Measurements from ENCODE around the gene MAPKAP1. TPM values are rescaled to one million over a fixed set of nuclear protein-coding genes. Genes with fewer than 3 reads are reported as not detected.
A peak's percentile ranks its signal among the peaks of the same experiment; 100 is the strongest.

Gene MAPKAP1
- total and polyA plus RNA-seq, 2 of the 13 experiments (the other 11 are each of a cell fraction or from before 2014, with no cell fraction given), result 45.0 to 64.3 TPM

- TF ChIP-seq ZBTB7B (CRISPR knock-in tag; IDR thresholded peaks at IDR 0.05) (no peak), ZNF619 (CRISPR knock-in tag; IDR thresholded peaks at IDR 0.05) (no peak), KLF15 (CRISPR knock-in tag; IDR thresholded peaks at IDR 0.05; ENCODE audit: borderline replicate concordance) (no peak), RBFOX2 (IDR thresholded peaks at IDR 0.05; ENCODE audit: low read depth, low read length) (no peak)
- TF ChIP-seq, protein P1, sequence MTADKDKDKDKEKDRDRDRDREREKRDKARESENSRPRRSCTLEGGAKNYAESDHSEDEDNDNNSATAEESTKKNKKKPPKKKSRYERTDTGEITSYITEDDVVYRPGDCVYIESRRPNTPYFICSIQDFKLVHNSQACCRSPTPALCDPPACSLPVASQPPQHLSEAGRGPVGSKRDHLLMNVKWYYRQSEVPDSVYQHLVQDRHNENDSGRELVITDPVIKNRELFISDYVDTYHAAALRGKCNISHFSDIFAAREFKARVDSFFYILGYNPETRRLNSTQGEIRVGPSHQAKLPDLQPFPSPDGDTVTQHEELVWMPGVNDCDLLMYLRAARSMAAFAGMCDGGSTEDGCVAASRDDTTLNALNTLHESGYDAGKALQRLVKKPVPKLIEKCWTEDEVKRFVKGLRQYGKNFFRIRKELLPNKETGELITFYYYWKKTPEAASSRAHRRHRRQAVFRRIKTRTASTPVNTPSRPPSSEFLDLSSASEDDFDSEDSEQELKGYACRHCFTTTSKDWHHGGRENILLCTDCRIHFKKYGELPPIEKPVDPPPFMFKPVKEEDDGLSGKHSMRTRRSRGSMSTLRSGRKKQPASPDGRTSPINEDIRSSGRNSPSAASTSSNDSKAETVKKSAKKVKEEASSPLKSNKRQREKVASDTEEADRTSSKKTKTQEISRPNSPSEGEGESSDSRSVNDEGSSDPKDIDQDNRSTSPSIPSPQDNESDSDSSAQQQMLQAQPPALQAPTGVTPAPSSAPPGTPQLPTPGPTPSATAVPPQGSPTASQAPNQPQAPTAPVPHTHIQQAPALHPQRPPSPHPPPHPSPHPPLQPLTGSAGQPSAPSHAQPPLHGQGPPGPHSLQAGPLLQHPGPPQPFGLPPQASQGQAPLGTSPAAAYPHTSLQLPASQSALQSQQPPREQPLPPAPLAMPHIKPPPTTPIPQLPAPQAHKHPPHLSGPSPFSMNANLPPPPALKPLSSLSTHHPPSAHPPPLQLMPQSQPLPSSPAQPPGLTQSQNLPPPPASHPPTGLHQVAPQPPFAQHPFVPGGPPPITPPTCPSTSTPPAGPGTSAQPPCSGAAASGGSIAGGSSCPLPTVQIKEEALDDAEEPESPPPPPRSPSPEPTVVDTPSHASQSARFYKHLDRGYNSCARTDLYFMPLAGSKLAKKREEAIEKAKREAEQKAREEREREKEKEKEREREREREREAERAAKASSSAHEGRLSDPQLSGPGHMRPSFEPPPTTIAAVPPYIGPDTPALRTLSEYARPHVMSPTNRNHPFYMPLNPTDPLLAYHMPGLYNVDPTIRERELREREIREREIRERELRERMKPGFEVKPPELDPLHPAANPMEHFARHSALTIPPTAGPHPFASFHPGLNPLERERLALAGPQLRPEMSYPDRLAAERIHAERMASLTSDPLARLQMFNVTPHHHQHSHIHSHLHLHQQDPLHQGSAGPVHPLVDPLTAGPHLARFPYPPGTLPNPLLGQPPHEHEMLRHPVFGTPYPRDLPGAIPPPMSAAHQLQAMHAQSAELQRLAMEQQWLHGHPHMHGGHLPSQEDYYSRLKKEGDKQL (CRISPR knock-in tag; IDR thresholded peaks at IDR 0.05; ENCODE audit: low read depth), result no peak
These were observed 120.9 kb downstream of the MAPKAP1 start (continued) for GRCh38 chr9:125586172-125586511.

- no peak overlapping the region for H2AFZ ChIP-seq (ENCODE audit: low read length)
- no peaks in the 10 kb centered on the region for H3K9me3 ChIP-seq (ENCODE audit: low read length)
- peaks cover 2% of the 10 kb centered on the region for H3K79me2 ChIP-seq (ENCODE audit: insufficient read depth, low read length)
- H4K20me1 ChIP-seq (ENCODE audit: insufficient read depth, low read length), result no peaks in the 10 kb centered on the region
- H3K27ac ChIP-seq (ENCODE audit: extremely low read length, insufficient read depth, low read length), result peak overlapping the region; percentile 44
- peak; percentile 86 for ATAC-seq
- H3K4me3 ChIP-seq (replicated peaks in 1 of 3; ENCODE audit: insufficient read depth in 1 of 3, low read depth in 2 of 3, low read length in 3 of 3), result no peak overlapping the region
- DNase-seq (ENCODE audit: low spot score), result peak; percentile 22
- peaks cover 35% of the 10 kb centered on the region for H3K4me1 ChIP-seq (ENCODE audit: insufficient read depth, low read length)
- ChIA-PET POLR2A (no interaction called here), CTCF (ENCODE audit: low intra/inter-chr PET ratio, low total read pairs) (no interaction called here)
- H3K4me2 ChIP-seq (ENCODE audit: low read depth, low read length), result 0 out of 2 replicates have a peak overlapping the region, but pooled peaks have one; percentile 20
- in situ Hi-C loops (cut with HindIII; ENCODE audit: extremely low pct_ligation_motif_present, low pct_unique_long_range_greater_than_20kb) (no loop called here), intact Hi-C loops (cut with micrococcal nuclease; ENCODE audit: unreplicated experiment) (no loop called here)
- 96% methylated on average over 8 of the region's 11 CpGs for WGBS (ENCODE audit: low lambda C conversion rate)
- BruUV-seq (replicated peaks), result no TSS peak
- H3K27me3 ChIP-seq (ENCODE audit: control insufficient read depth in 1 of 2, insufficient read depth in 2 of 2, low read length in 2 of 2), result no peaks in the 10 kb centered on the region
- H3K36me3 ChIP-seq (replicated peaks in 1 of 2; ENCODE audit: control insufficient read depth in 1 of 2, insufficient read depth in 2 of 2, low read length in 2 of 2), result no peaks in the 10 kb centered on the region
- H3K9ac ChIP-seq (ENCODE audit: insufficient read depth, low read depth, low read length), result no peak overlapping the region
- FAIRE-seq, result no peak
- TF ChIP-seq, protein P2, sequence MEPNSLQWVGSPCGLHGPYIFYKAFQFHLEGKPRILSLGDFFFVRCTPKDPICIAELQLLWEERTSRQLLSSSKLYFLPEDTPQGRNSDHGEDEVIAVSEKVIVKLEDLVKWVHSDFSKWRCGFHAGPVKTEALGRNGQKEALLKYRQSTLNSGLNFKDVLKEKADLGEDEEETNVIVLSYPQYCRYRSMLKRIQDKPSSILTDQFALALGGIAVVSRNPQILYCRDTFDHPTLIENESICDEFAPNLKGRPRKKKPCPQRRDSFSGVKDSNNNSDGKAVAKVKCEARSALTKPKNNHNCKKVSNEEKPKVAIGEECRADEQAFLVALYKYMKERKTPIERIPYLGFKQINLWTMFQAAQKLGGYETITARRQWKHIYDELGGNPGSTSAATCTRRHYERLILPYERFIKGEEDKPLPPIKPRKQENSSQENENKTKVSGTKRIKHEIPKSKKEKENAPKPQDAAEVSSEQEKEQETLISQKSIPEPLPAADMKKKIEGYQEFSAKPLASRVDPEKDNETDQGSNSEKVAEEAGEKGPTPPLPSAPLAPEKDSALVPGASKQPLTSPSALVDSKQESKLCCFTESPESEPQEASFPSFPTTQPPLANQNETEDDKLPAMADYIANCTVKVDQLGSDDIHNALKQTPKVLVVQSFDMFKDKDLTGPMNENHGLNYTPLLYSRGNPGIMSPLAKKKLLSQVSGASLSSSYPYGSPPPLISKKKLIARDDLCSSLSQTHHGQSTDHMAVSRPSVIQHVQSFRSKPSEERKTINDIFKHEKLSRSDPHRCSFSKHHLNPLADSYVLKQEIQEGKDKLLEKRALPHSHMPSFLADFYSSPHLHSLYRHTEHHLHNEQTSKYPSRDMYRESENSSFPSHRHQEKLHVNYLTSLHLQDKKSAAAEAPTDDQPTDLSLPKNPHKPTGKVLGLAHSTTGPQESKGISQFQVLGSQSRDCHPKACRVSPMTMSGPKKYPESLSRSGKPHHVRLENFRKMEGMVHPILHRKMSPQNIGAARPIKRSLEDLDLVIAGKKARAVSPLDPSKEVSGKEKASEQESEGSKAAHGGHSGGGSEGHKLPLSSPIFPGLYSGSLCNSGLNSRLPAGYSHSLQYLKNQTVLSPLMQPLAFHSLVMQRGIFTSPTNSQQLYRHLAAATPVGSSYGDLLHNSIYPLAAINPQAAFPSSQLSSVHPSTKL (CRISPR knock-in tag; IDR thresholded peaks at IDR 0.05), result peak; percentile 18; the same call in 1 of the 2 replicates
- TF ChIP-seq GTF3A (CRISPR knock-in tag; conservative IDR thresholded peaks at IDR 0.05) (no peak), ZNF597 (CRISPR knock-in tag; IDR thresholded peaks at IDR 0.05) (no peak), SOX13 (IDR thresholded peaks at IDR 0.05) (0 out of 2 replicates have a peak, but pooled peaks have one; percentile 52), SOX13 (CRISPR knock-in tag; conservative IDR thresholded peaks at IDR 0.05 in 1 of 2, IDR thresholded peaks at IDR 0.05 in 1 of 2) (peak in 1 of 2 experiments; percentile 73; a peak in 2 of 4 replicates), HNF4A (CRISPR knock-in tag; IDR thresholded peaks at IDR 0.05) (peak; percentile 74), SOX5 (CRISPR knock-in tag; IDR thresholded peaks at IDR 0.05; ENCODE audit: borderline replicate concordance) (peak; percentile 85)
These were observed 121.4 kb downstream of the MAPKAP1 start for GRCh38 chr9:125585503-125586171.

Data from HepG2 (cell line).